Glutamatergic neuron (in vitro differentiated cells): Measurements from ENCODE around the gene LDLRAD2. TPM values are rescaled to one million over a fixed set of nuclear protein-coding genes. Genes with fewer than 3 reads are reported as not detected.

Source experiments
- DNase-seq: peaks from one replicate; pipeline ENCODE4 v3.0.0; 2022
- H3K27ac Mint-ChIP-seq: one replicate; pipeline ENCODE4 v1.8.0; 2020; ENCODE audit warnings: mild to moderate bottlenecking, mixed read lengths, inconsistent platforms; ENCODE audit not compliant: unreplicated experiment
- H3K27me3 Mint-ChIP-seq: one replicate; pipeline ENCODE4 v1.8.0; 2020; ENCODE audit warnings: mild to moderate bottlenecking, moderate library complexity, mixed read lengths, inconsistent platforms; ENCODE audit not compliant: unreplicated experiment
- H3K36me3 Mint-ChIP-seq: one replicate; pipeline ENCODE4 v1.8.0; 2020; ENCODE audit warnings: mild to moderate bottlenecking, mixed read lengths, inconsistent platforms; ENCODE audit not compliant: unreplicated experiment
- H3K4me1 Mint-ChIP-seq: one replicate; pipeline ENCODE4 v1.8.0; 2020; ENCODE audit warnings: mild to moderate bottlenecking, low read depth, mixed read lengths, inconsistent platforms; ENCODE audit not compliant: unreplicated experiment
- H3K4me3 Mint-ChIP-seq: one replicate; pipeline ENCODE4 v1.8.0; 2020; ENCODE audit warnings: mild to moderate bottlenecking, mixed read lengths, inconsistent platforms; ENCODE audit not compliant: unreplicated experiment
- H3K9me3 Mint-ChIP-seq: one replicate; pipeline ENCODE4 v1.8.0; 2020; ENCODE audit warnings: mild to moderate bottlenecking, moderate library complexity, mixed read lengths, inconsistent platforms; ENCODE audit not compliant: unreplicated experiment
- total RNA-seq: library from RNA; stranded (reverse); fragmentation: NEBNext Ultra II Directional; extraction: Animal tissue kit (Norgen Biotek cat#: 25700); gene quantifications from one replicate; pipeline ENCODE4 v1.2.1, GENCODE V29; 2021; ENCODE audit not compliant: unreplicated experiment
- TF ChIP-seq, protein P1 (sequence below): fragments of 200-600 bp; sonication (generic); IDR thresholded peaks from one replicate; pipeline ENCODE4 v1.5.0; 2021; ENCODE audit not compliant: partially characterized antibody, unreplicated experiment

The LDLRAD2 gene
- total RNA-seq, 1 donor from 2014 or later = not detected

DNA sequence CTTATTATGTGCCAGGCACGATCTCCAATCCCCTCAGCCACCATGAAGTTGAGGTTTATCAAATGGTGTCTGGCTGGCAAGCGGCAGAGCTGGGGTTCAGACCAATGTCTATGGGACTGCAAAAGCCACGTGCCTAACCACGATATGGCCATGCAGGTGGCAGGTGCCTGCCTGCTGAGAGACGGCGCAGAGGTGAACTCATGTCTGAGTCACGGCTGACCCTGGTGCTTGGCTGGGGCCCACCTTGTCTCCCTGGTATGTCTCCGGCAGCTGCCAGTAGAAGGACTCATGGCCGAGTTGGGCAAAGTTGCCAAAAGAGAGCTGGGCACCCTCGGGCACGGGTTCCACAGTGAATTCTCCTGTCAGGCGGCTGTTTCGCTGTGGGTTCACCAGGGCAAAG lies 59.9 kb downstream of the LDLRAD2 start:
- TF ChIP-seq, protein P1, sequence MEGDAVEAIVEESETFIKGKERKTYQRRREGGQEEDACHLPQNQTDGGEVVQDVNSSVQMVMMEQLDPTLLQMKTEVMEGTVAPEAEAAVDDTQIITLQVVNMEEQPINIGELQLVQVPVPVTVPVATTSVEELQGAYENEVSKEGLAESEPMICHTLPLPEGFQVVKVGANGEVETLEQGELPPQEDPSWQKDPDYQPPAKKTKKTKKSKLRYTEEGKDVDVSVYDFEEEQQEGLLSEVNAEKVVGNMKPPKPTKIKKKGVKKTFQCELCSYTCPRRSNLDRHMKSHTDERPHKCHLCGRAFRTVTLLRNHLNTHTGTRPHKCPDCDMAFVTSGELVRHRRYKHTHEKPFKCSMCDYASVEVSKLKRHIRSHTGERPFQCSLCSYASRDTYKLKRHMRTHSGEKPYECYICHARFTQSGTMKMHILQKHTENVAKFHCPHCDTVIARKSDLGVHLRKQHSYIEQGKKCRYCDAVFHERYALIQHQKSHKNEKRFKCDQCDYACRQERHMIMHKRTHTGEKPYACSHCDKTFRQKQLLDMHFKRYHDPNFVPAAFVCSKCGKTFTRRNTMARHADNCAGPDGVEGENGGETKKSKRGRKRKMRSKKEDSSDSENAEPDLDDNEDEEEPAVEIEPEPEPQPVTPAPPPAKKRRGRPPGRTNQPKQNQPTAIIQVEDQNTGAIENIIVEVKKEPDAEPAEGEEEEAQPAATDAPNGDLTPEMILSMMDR = no peak
- Mint-ChIP-seq H3K27ac (no peak overlapping the region), H3K9me3 (peaks cover 4% of the 10 kb centered on the region), H3K27me3 (peaks cover 1% of the 10 kb centered on the region), H3K36me3 (no peaks in the 10 kb centered on the region), H3K4me3 (no peak overlapping the region), H3K4me1 (peaks cover 3% of the 10 kb centered on the region)
- no peak for DNase-seq

DNA sequence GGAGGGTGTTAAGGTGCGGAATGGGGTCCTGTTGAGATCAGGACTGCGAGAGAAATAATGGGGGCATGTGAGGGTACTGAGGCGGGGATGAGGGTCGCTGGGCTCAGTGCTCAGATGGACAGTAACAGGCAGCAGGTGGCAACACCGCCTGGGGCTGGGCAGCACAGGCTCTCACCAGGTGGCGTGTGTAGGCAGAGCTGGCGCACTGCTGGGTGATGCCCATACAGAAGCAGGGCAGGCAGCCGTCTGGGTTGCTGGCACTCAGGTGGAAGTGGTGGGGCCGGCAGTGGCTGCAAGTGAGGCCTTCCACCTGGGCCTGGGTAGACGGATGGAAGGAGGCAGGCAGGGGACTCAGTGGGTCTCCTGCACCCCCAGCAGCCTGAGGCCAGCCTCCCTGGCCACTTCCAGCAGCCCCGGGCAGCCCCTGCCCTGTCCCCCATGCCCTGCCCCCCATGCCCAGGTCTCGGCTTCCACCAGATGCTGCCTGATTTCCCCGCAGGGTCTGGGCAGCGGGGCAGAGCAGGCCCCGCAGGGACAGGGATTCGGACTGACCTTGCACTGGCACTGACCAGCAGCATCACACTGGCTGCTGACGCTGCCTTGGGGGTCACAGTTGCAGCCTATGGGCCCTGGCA lies 60.5 kb downstream of the LDLRAD2 start:
- TF ChIP-seq, protein P1 = no peak
- Mint-ChIP-seq H3K4me1 (peaks cover 3% of the 10 kb centered on the region), H3K9me3 (peaks cover 4% of the 10 kb centered on the region), H3K4me3 (no peak overlapping the region), H3K36me3 (no peaks in the 10 kb centered on the region), H3K27ac (no peak overlapping the region), H3K27me3 (peaks cover 1% of the 10 kb centered on the region)
- no peak for DNase-seq

DNA sequence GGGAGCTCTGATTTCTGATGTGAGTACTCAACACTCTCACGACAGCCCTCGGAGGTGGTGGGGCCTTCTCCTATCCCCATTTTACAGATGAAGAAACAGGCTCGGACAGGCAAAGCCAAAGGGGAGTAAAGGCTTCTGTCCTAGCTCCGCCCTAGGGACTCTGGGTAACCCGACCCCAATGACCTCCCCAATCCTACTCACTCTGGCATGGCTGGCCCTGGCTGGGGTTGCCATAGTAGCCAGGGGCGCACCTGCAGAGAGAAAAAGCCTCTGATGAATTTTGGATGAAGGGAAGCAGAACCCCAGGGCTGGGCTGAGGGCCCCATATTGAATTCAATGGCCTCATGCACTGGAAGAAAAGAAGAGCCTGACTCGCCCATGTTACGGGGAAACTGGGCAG lies 61.1 kb downstream of the LDLRAD2 start:
- Mint-ChIP-seq H3K27me3 (peaks cover 1% of the 10 kb centered on the region), H3K4me1 (peaks cover 3% of the 10 kb centered on the region), H3K27ac (no peak overlapping the region), H3K9me3 (peaks cover 4% of the 10 kb centered on the region), H3K4me3 (no peak overlapping the region), H3K36me3 (no peaks in the 10 kb centered on the region)
- TF ChIP-seq, protein P1 = no peak
- no peak for DNase-seq

DNA sequence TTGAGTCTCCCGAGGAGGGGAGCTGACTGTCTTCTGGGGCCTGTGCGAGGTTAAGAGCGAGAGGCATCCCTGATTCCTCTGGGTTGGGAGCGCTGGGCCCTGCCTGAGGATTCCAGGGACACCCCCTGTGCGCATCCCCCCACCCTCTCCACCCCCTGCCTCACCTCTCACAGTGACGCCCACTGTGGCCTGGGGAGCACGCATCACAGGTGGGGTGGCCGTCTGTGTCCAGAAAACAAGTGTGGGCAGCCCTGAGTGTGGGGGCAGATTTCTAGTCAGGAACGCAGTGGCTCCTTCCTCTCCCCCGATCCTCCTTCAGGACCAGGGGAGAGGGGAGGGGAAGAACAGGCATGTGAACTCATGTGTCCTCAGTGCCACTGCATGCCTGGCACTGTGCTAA lies 61.7 kb downstream of the LDLRAD2 start:
- H3K27ac Mint-ChIP-seq = no peak overlapping the region
- no peaks in the 10 kb centered on the region for H3K36me3 Mint-ChIP-seq
- H3K4me1 Mint-ChIP-seq = peaks cover 2% of the 10 kb centered on the region
- H3K9me3 Mint-ChIP-seq = peaks cover 4% of the 10 kb centered on the region
- TF ChIP-seq, protein P1 = no peak
- H3K27me3 Mint-ChIP-seq = peaks cover 1% of the 10 kb centered on the region
- no peak for DNase-seq
- H3K4me3 Mint-ChIP-seq = no peak overlapping the region

DNA sequence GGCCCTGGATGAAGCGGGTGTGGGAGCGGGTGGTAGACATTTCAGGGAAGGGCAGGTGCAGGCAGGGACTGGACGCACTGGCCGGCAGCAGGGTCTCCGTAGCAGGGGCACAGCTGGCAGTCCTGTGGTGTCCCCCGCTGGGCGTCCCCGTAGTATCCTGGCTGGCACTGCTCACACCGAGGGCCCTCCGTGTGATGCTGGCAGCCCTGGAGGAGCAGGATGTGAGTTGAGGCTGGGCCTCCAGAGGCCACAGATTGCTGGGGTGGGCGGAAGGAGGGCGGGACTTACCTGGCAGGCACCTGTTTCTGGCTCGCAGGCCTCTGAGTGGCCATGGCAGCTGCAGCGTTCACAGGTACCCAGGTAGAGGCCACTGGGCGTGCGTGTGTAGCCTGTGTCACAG lies 62.3 kb downstream of the LDLRAD2 start:
- no peaks in the 10 kb centered on the region for H3K36me3 Mint-ChIP-seq
- TF ChIP-seq, protein P1 = no peak
- no peak overlapping the region for H3K4me3 Mint-ChIP-seq

More for the DNA sequence above, 62.3 kb downstream of the LDLRAD2 start:
- Mint-ChIP-seq H3K4me1 (no peaks in the 10 kb centered on the region), H3K9me3 (no peaks in the 10 kb centered on the region), H3K27ac (no peak overlapping the region), H3K27me3 (peaks cover 1% of the 10 kb centered on the region)
- no peak for DNase-seq
